GM20000 (cell line): ENCODE results near the gene CIROP.

Experiments
- DNase-seq: peaks from one replicate; pipeline ENCODE4 v3.0.0; 2012; ENCODE audit warnings: low spot score
- CTCF ChIP-seq: IDR thresholded peaks from 2 replicates; pipeline ENCODE4 v1.5.1; 2012; ENCODE audit warnings: mild to moderate bottlenecking, control low read depth; ENCODE audit errors: extremely low read depth, missing control alignments

CIROP gene

GRCh38 chr14:23104591-23105347, at the start of gene CIROP:
CIROP (minus strand) TSS chr14:23104989; CDS start chr14:23104920, 69 bp downstream.
- peak; percentile 4 for DNase-seq
- TF ChIP-seq CTCF: no peak

GRCh38 chr14:23153851-23154796, 49.3 kb upstream of the CIROP start:
- DNase-seq: no peak
- TF ChIP-seq CTCF: no peak

GRCh38 chr14:23151342-23151741, 46.6 kb upstream of the CIROP start:
- no peak for DNase-seq
- no peak for TF ChIP-seq CTCF

GRCh38 chr14:23149745-23150144, 45.0 kb upstream of the CIROP start:
- TF ChIP-seq CTCF: no peak

GRCh38 chr14:23148591-23149249, 43.9 kb upstream of the CIROP start:
- no peak for TF ChIP-seq CTCF
- no peak for DNase-seq

More at GRCh38 chr14:23149745-23150144, 45.0 kb upstream of the CIROP start:
- no peak for DNase-seq

GRCh38 chr14:23147676-23148075, 42.9 kb upstream of the CIROP start:
- DNase-seq: no peak
- TF ChIP-seq CTCF: no peak
